Measurements from ENCODE around the gene GALNTL6.
"Not testable (repeated sequence)": the region's sequence is repeated elsewhere in the genome, so short reads cannot be mapped to it uniquely, and the experiment has no call there.

Gene GALNTL6

GRCh38 chr4:172662113-172662512 is 848.9 kb downstream of the GALNTL6 start:
- DNase-seq (ENCODE audit: low spot score), result no peak

DNA sequence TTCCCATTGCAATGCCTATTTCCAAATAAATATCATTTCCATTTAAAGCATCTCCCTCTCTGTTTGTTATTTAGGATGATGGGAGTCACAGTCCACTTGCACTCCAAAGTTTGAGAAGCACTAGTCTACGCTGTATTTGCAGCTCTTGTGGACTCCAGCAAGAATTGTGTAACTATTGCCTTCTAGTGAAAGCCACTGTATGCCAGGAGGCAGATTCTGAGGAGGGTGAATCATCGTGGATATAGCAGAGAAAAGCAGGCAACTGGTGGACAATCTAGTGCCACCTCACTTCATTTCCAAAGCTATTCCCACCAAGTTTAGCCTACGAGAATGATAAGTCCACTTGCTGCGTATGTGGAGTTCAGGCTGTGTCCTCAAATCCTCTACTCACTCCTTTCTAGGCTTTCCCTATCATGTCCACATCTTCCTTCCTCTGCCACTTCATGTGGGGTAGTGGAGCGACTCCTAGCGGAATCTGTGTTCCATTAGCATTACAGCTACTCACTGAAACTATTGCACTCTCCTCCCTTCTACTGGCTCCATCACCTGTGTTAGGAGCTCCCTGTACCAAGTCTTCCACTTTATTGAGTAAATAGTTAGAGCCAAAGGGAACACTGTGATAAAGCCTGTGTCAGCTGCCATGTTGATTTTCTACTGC is 853.6 kb downstream of the GALNTL6 start:
- no peak for DNase-seq (ENCODE audit: low spot score)

DNA sequence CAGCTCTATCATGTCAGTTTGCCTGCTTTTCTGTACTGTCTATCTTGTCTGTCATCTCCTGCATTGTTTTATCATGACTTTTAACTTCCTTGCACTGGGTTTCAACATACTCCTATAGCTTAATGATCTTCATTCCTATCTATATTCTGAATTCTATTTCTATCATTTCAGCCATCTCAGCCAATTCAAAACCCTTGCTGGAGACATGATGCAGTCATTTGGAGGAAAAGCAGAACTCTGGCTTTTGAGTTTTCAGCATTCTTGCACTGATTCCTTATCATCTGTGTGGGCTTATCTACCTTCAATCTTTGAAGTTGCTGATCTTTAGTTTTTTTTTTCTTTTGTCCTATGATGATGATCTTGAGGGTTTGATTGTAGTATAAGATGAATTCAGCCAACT is 861.6 kb downstream of the GALNTL6 start:
- DNase-seq (ENCODE audit: low spot score), result no peak

GRCh38 chr4:172675232-172675631 is 862.0 kb downstream of the GALNTL6 start:
- DNase-seq (ENCODE audit: low spot score), result no peak

DNA sequence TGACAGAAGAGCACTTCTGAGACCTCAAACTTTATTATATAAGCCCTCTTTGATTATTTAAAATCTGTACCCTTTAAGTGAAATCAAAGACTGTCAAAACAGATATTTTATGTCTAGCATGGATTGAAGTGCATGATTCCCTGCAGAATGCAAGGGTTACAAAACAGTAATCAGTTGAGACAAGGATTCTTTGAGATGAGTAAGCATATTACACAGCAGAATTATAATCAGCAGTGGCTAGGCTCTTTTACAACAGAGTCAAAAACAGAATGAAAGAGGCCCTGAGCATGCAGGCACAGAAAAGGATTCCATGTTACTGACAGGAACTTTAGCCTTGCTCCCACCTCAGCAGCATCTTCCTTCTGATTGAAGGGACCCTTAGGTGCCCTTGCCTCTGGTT is 867.5 kb downstream of the GALNTL6 start:
- DNase-seq (ENCODE audit: low spot score), result no peak

DNA sequence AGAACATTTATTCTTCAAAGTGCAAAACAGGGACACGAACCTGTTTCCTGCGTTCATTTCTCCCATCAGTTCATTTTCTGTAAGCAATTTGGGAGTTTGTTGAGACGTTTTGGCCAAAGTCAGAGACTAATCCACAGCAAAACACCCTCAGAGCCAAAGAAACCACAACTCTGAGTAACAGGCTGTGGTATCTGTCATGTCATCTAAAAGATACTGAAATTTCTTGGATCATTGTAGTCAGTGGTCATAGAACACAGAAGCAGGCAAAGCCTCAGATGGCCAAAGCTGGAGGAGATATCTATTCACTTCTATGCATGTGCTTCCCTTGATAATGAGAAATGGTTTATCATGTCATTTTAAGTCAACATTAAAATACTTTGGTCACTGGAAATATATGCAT is 869.8 kb downstream of the GALNTL6 start:
- no peak for DNase-seq (ENCODE audit: low spot score)

DNA sequence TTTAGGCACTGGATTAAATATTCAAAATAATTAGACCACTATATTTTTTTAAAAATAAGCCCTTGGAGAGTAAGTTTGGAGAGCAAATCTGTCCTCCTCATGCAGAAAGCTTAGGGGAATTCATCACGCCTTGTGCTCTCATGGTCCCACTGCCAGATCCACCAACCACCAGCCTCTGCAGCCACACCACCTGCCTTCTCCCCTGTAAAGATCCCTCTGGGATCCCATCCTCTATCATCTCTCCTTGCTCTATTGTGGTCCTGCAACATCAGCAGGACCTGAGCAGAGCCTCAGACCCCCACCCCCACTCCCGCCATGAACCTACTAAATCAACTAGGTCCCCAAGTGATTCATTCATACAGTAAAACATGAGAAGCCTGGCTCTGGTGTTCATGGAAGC is 872.8 kb downstream of the GALNTL6 start:
- no peak for DNase-seq (ENCODE audit: low spot score)

- no peak for DNase-seq (ENCODE audit: low spot score)
These were observed 875.3 kb downstream of the GALNTL6 start for GRCh38 chr4:172688534-172688933.

DNA sequence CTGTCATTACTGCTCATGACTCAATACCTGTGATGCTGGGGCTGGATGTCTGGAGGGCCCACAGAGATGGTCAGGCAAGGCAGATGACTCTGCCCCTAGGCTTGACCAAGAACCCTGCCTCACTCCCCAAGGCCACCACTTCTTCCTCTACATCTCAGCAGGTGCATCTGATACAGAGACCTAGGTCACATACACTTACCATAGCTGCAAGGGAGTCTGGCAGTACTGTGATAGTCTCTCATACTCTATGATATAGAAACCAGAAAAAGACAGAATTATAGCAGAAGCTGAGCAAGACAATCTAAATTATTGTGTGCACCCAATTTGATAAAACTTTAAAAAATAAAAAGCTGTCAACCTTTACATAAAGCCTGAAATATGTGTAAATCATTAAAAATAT is 878.3 kb downstream of the GALNTL6 start:
- no peak for DNase-seq (ENCODE audit: low spot score)

GRCh38 chr4:172692701-172693100 is 879.5 kb downstream of the GALNTL6 start:
- no peak for DNase-seq (ENCODE audit: low spot score)

- DNase-seq (ENCODE audit: low spot score), result no peak
These were observed 885.1 kb downstream of the GALNTL6 start for GRCh38 chr4:172698256-172698655.

DNA sequence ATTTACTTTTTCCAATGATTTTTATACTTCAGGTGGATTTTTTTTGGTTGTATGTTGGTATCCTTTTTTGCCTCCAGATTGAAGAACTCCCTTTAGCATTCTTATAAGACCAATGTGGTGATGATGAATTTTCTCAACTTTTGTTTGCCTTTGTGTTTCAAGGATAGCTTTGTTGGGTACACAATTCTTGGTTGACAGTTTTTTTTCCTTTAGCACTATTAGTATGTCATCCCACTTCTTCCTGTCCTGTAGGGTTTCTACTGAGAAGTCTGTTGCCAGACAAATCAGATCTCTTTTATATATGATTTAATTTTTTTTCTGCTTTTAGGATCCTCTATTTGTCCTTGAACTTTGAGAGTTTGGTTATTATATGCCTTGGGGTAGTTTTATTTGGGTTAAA is 892.4 kb downstream of the GALNTL6 start:
- no peak for DNase-seq (ENCODE audit: low spot score)

DNA sequence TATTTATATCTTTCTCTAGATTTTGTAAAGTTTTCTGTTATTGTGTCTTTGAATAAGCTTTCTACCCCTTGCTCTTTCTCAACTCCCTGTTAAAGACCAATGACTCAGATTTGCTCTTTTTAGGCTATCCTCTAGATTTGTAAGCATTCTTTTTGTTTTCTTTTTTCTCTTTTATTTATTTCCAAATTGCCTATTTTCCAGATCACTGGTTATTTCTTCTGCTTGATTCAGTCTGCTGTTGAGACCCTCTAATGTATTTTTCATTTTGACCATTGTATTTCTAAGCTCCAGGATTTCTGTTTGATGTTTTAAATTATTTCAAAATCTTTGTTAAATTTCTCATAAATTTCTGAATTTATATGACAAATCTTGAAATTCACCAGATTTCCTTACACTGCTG is 892.8 kb downstream of the GALNTL6 start:
- DNase-seq (ENCODE audit: low spot score), result no peak

DNA sequence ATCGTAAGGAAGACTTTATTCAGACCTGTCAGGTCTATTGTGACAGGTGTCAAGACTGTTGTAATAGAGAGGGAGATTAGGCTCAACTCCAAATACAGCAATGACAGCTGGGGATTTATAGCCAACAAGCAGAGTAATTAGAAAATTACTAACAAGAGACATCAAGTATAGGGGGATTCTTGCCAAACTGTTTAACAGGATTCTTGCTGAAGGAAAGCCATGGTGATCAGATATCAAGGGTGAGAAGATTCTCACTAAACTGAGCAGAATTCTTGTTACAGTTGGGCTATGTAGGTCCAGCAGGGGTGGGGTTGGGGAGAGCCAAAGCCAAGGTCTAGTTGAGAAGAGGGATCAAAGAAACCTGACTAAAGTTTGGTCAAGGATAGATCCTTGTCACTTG is 894.4 kb downstream of the GALNTL6 start:
- DNase-seq (ENCODE audit: low spot score), result no peak

- no peak for DNase-seq (ENCODE audit: low spot score)
These were observed 895.0 kb downstream of the GALNTL6 start for GRCh38 chr4:172708184-172708583.

DNA sequence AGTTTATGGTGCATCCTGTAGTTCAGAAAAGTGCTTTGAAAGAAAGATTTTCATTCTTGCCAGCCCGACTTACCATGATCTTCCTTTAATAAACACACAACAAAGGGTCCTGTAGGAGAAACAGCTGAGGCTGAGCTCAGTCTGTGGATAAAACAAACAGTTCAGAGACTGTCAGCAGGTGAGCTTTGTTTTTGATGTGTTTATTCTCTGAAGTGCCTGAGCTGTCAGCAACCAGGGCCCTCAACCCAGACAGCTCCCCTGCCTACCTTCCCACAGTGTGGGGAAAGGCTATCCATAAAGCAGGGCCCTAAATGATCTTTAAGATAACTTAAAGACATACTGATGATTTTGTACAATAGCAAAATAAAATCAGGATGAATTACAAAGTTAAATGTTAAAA is 896.2 kb downstream of the GALNTL6 start:
- peak; percentile 42 for DNase-seq (ENCODE audit: low spot score)

DNA sequence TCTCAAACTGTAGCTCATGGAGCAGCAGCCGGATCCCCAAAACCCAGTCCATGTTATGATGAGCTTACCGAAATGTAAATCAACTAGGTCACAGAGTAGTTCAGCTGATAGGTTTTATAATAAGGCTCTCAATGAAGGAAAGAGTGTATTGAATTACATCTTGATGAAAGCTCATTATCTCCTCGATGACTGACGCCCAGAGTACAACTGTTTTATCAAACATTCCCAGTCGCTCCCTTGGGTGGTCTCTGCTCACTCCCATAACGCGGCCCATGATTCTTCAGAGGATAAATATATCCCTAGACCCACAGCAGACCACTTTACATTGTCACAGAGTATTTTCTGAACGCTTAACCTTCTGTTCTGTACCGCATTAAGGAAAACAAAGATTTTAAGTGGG is 903.1 kb downstream of the GALNTL6 start:
- no peak for DNase-seq (ENCODE audit: low spot score)

DNA sequence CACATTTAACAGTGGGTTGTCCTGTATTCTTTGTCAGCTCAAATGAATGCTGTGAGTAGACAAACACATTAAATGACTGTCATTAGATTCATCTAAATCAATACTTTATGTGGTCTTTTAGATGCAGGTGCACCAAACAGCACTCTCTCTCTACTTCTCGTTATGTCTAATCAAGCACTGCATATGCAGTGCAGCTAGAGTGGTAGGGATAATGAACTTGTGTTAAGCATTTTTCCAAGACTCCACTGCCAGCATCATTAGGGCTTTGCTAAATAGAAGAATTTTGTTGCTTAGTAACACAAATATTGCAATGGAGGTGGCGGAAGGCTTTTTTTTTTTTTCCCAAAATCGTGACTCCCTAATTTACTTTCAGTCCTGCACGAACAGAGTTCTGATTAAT is 908.5 kb downstream of the GALNTL6 start:
- DNase-seq (ENCODE audit: low spot score), result no peak

- DNase-seq (ENCODE audit: low spot score), result no peak
These were observed 912.4 kb downstream of the GALNTL6 start for GRCh38 chr4:172725581-172725980.

DNA sequence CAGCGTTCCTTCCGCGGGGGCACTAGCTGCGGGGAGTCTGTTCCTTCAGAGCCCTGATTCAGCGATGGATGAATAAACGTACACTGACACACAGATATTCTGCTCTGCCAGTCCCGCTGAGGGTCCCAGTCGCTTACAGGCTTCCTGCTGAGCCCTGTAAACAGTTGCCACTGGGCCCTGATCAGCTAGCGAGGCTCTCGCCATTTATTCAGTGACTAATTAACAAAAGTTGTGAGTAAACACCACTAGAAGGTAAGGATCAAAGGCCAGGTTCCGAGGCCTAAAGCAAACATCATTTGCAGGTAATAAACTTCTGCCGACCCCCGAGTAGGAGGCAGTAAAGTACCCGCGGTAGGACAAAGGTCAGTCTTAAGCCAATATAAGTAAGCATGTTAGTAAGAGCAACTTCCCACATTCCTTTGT is 912.8 kb downstream of the GALNTL6 start:
- DNase-seq (ENCODE audit: low spot score), result no peak

- DNase-seq (ENCODE audit: low spot score), result no peak
These were observed 914.4 kb downstream of the GALNTL6 start for GRCh38 chr4:172727631-172728030.

- not testable (repeated sequence) for DNase-seq (ENCODE audit: low spot score)
These were observed 920.4 kb downstream of the GALNTL6 start for GRCh38 chr4:172733645-172734044.

DNA sequence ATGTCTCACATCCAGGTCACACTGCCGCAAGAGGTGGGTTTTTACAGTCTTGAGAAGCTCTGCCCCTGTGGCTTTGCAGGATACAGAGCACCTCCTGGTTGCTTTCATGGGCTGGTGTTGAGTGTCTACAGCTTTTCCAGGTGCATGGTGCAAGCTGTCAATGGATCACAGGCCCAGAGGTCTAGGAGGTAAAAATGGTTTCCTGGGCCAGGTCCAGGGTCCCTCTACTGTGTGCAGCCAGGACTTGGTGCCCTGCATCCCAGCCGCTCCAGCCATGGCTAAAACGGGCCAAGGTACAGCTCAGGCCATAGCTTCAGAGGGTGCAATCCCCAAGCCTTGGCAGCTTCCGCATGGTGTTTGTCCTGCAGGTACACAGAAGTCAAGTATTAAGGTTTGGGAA is 921.4 kb downstream of the GALNTL6 start:
- DNase-seq (ENCODE audit: low spot score), result no peak

- DNase-seq (ENCODE audit: low spot score), result no peak
These were observed 922.8 kb downstream of the GALNTL6 start for GRCh38 chr4:172736046-172736445.

DNA sequence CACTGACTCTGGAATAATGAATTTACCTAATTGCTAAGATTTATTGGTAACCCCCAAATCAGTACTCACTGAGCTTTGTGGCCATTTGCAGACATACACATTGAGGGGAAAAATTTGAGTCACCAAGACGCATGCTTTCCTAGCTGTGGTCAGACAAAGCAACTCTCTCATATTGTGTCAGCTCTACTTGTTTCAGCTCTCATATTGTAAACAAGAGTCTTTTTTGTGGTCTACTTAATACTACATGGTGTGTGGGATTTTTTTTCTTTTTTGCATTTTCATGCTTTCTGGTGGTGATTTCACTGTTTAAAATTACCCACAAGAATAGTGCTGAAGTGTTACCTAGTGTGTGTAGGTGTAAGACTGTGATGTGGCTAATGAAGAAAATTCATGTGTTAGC is 927.2 kb downstream of the GALNTL6 start:
- DNase-seq (ENCODE audit: low spot score), result no peak

All from iPS-NIHi11 (cell line).